Measurements from ENCODE around the gene LMTK3. TPM values are rescaled to one million over a fixed set of nuclear protein-coding genes. Genes with fewer than 3 reads are reported as not detected.
"Not testable (repeated sequence)": the region's sequence is repeated elsewhere in the genome, so short reads cannot be mapped to it uniquely, and the experiment has no call there.

LMTK3 gene
- total and polyA plus RNA-seq, 2 experiments from 2014 or later = 1.6 to 11.8 TPM

- peaks cover 21% of the 10 kb centered on the region for H3K4me1 Mint-ChIP-seq
- peak; percentile 87 for DNase-seq (ENCODE audit: low spot score)
- H3K27me3 Mint-ChIP-seq (ENCODE audit: insufficient read depth, low read depth, poor library complexity) = peaks cover 37% of the 10 kb centered on the region
- ATAC-seq = peak; percentile 32
- Histone ChIP-seq H3F3A (replicated peaks; ENCODE audit: low read depth) (peaks cover 29% of the 10 kb centered on the region), H3K4me1 (ENCODE audit: insufficient read depth) (peaks cover 23% of the 10 kb centered on the region), H3K27ac (ENCODE audit: low read depth) (no peak overlapping the region), H3K79me2 (replicated peaks; ENCODE audit: insufficient read depth) (no peaks in the 10 kb centered on the region), H3K27me3 (ENCODE audit: insufficient read depth) (0 out of 2 replicates have a peak, but pooled peaks cover 1% of the 10 kb centered on the region), H4K20me1 (replicated peaks; ENCODE audit: insufficient read depth) (peaks cover 6% of the 10 kb centered on the region; the same call in 1 of the 2 replicates), H3K4me3 (no peak overlapping the region), H3K36me3 (ENCODE audit: insufficient read depth) (no peaks in the 10 kb centered on the region), H2AFZ (no peak overlapping the region), H3K9me2 (ENCODE audit: insufficient read depth) (no peaks in the 10 kb centered on the region), H3K4me2 (peak overlapping the region; percentile 83; the same call in 1 of the 2 replicates)
- TF ChIP-seq CTCF (conservative IDR thresholded peaks at IDR 0.05; ENCODE audit: low read depth in 2 of 2) (peak; percentile 81 to 94), JUNB (IDR thresholded peaks at IDR 0.05; ENCODE audit: unreplicated experiment) (no peak)
- peaks cover 3% of the 10 kb centered on the region; the same call in 2 of the 3 replicates for H3K36me3 Mint-ChIP-seq (ENCODE audit: low read depth)
- H3K4me3 Mint-ChIP-seq = peak overlapping the region; percentile 63; the same call in 1 of the 3 replicates
- H3K27ac Mint-ChIP-seq = no peak overlapping the region
- H3K9me3 Mint-ChIP-seq = no peaks in the 10 kb centered on the region; the same call in 1 of the 3 replicates
Measured at GRCh38 chr19:48489608-48490216, 21.9 kb downstream of the LMTK3 start.

GRCh38 chr19:48488478-48488877 is 23.2 kb downstream of the LMTK3 start:
- not testable (repeated sequence) for H3K36me3 Mint-ChIP-seq (ENCODE audit: low read depth); H2AFZ ChIP-seq; H3K27ac Mint-ChIP-seq

GRCh38 chr19:48487948-48488347 is 23.7 kb downstream of the LMTK3 start:
- H3K4me1 ChIP-seq (ENCODE audit: insufficient read depth) = peaks cover 17% of the 10 kb centered on the region
- TF ChIP-seq EZH2 (IDR thresholded peaks at IDR 0.05; ENCODE audit: low read depth, unreplicated experiment) (no peak), REST (IDR thresholded peaks at IDR 0.05; ENCODE audit: unreplicated experiment) (no peak), CTCF (conservative IDR thresholded peaks at IDR 0.05; ENCODE audit: low read depth in 2 of 2) (no peak)

More at GRCh38 chr19:48488478-48488877, 23.2 kb downstream of the LMTK3 start:
- H3K9me2 ChIP-seq (ENCODE audit: insufficient read depth); H3K4me3 ChIP-seq; DNase-seq (ENCODE audit: low spot score); H3K9me3 Mint-ChIP-seq; H3K4me2 ChIP-seq; H4K20me1 ChIP-seq (replicated peaks; ENCODE audit: insufficient read depth); H3K27ac ChIP-seq (ENCODE audit: low read depth); H3K36me3 ChIP-seq (ENCODE audit: insufficient read depth); H3K4me3 Mint-ChIP-seq; ATAC-seq; H3K27me3 ChIP-seq (ENCODE audit: insufficient read depth); H3K79me2 ChIP-seq (replicated peaks; ENCODE audit: insufficient read depth): not testable (repeated sequence)
- Mint-ChIP-seq H3K27me3 (ENCODE audit: insufficient read depth, low read depth, poor library complexity) (peaks cover 45% of the 10 kb centered on the region), H3K4me1 (peaks cover 19% of the 10 kb centered on the region)
- Histone ChIP-seq H3K4me1 (ENCODE audit: insufficient read depth) (peaks cover 17% of the 10 kb centered on the region), H3F3A (replicated peaks; ENCODE audit: low read depth) (peaks cover 30% of the 10 kb centered on the region)

More at GRCh38 chr19:48487948-48488347, 23.7 kb downstream of the LMTK3 start:
- peaks cover 30% of the 10 kb centered on the region for H3F3A ChIP-seq (replicated peaks; ENCODE audit: low read depth)
- no peak overlapping the region for H3K4me3 Mint-ChIP-seq
- no peak overlapping the region for H3K27ac Mint-ChIP-seq
- H3K9me3 Mint-ChIP-seq = peaks cover 2% of the 10 kb centered on the region
- H3K27ac ChIP-seq (ENCODE audit: low read depth) = no peak overlapping the region
- ATAC-seq (no peak), DNase-seq (ENCODE audit: low spot score) (no peak)
- H3K4me2 ChIP-seq = no peak overlapping the region
- no peak overlapping the region for H2AFZ ChIP-seq
- peaks cover 44% of the 10 kb centered on the region for H3K27me3 Mint-ChIP-seq (ENCODE audit: insufficient read depth, low read depth, poor library complexity)
- H3K36me3 Mint-ChIP-seq (ENCODE audit: low read depth) = peaks cover 8% of the 10 kb centered on the region
- no peaks in the 10 kb centered on the region for H3K27me3 ChIP-seq (ENCODE audit: insufficient read depth)
- H3K36me3 ChIP-seq (ENCODE audit: insufficient read depth) = no peaks in the 10 kb centered on the region
- no peak overlapping the region for H3K4me3 ChIP-seq
- H3K79me2 ChIP-seq (replicated peaks; ENCODE audit: insufficient read depth) = no peaks in the 10 kb centered on the region
- peaks cover 19% of the 10 kb centered on the region for H3K4me1 Mint-ChIP-seq
- H4K20me1 ChIP-seq (replicated peaks; ENCODE audit: insufficient read depth) = peaks cover 6% of the 10 kb centered on the region; the same call in 1 of the 2 replicates
- H3K9me2 ChIP-seq (ENCODE audit: insufficient read depth) = no peaks in the 10 kb centered on the region

All from GM23338 (cell line).